ENCODE results near the gene WDR45B.
"Not testable (repeated sequence)": the region's sequence is repeated elsewhere in the genome, so short reads cannot be mapped to it uniquely, and the experiment has no call there.

The WDR45B gene

GRCh38 chr17:82587234-82588086 is 60.8 kb downstream of the WDR45B start:
- no peak overlapping the region for H3K4me3 ChIP-seq (ENCODE audit: control insufficient read depth, low read depth, low read length)
- TF ChIP-seq CTCF (IDR thresholded peaks at IDR 0.05; ENCODE audit: control insufficient read depth, insufficient read depth, low read depth, low read length, missing control alignments), result no peak
- DNase-seq (ENCODE audit: low read depth), result no peak

GRCh38 chr17:82586576-82587233 is 61.5 kb downstream of the WDR45B start:
- TF ChIP-seq CTCF (IDR thresholded peaks at IDR 0.05; ENCODE audit: control insufficient read depth, insufficient read depth, low read depth, low read length, missing control alignments), result no peak
- H3K4me3 ChIP-seq (ENCODE audit: control insufficient read depth, low read depth, low read length), result no peak overlapping the region
- DNase-seq (ENCODE audit: low read depth), result no peak

- not testable (repeated sequence) for H3K4me3 ChIP-seq (ENCODE audit: control insufficient read depth, low read depth, low read length); DNase-seq (ENCODE audit: low read depth)
Measured at GRCh38 chr17:82585935-82586575, 62.2 kb downstream of the WDR45B start.

- DNase-seq (ENCODE audit: low read depth), result no peak
- no peak for TF ChIP-seq CTCF (IDR thresholded peaks at IDR 0.05; ENCODE audit: control insufficient read depth, insufficient read depth, low read depth, low read length, missing control alignments)
- no peak overlapping the region for H3K4me3 ChIP-seq (ENCODE audit: control insufficient read depth, low read depth, low read length)
Measured at GRCh38 chr17:82583720-82584234, 64.5 kb downstream of the WDR45B start.

- no peak for TF ChIP-seq CTCF (IDR thresholded peaks at IDR 0.05; ENCODE audit: control insufficient read depth, insufficient read depth, low read depth, low read length, missing control alignments)
- H3K4me3 ChIP-seq (ENCODE audit: control insufficient read depth, low read depth, low read length), result no peak overlapping the region
- DNase-seq (ENCODE audit: low read depth), result no peak
Measured at GRCh38 chr17:82582709-82583108, 65.5 kb downstream of the WDR45B start.

- TF ChIP-seq CTCF (IDR thresholded peaks at IDR 0.05; ENCODE audit: control insufficient read depth, insufficient read depth, low read depth, low read length, missing control alignments), result no peak
- DNase-seq (ENCODE audit: low read depth), result peak; percentile 28
Measured at GRCh38 chr17:82582213-82582612, 66.0 kb downstream of the WDR45B start.

GRCh38 chr17:82579969-82580368 is 68.3 kb downstream of the WDR45B start:
- not testable (repeated sequence) for DNase-seq (ENCODE audit: low read depth); H3K4me3 ChIP-seq (ENCODE audit: control insufficient read depth, low read depth, low read length)

More at GRCh38 chr17:82582213-82582612, 66.0 kb downstream of the WDR45B start:
- H3K4me3 ChIP-seq (ENCODE audit: control insufficient read depth, low read depth, low read length), result no peak overlapping the region

Data from AG09309 (cell line).